Measurements from ENCODE around the gene MAL. TPM values are rescaled to one million over a fixed set of nuclear protein-coding genes. Genes with fewer than 3 reads are reported as not detected.

MAL gene
- total RNA-seq, 1 donor from 2014 or later: 250 TPM

- Mint-ChIP-seq H3K4me3 (no peak overlapping the region), H3K27me3 (peaks cover 13% of the 10 kb centered on the region), H3K36me3 (no peaks in the 10 kb centered on the region), H3K4me1 (ENCODE audit: unreplicated experiment) (peaks cover 3% of the 10 kb centered on the region), H3K9me3 (no peaks in the 10 kb centered on the region), H3K27ac (no peak overlapping the region)
- TF ChIP-seq CTCF (conservative IDR thresholded peaks at IDR 0.05): no peak
- DNase-seq (ENCODE audit: extremely low spot score, unreplicated experiment): no peak
These were observed 21.0 kb downstream of the MAL start for GRCh38 chr2:95046371-95047112.

- no peak overlapping the region for H3K27ac Mint-ChIP-seq
- no peaks in the 10 kb centered on the region for H3K4me1 Mint-ChIP-seq (ENCODE audit: unreplicated experiment)
- H3K36me3 Mint-ChIP-seq: no peaks in the 10 kb centered on the region
- no peak overlapping the region for H3K4me3 Mint-ChIP-seq
- TF ChIP-seq CTCF (conservative IDR thresholded peaks at IDR 0.05): no peak
- DNase-seq (ENCODE audit: extremely low spot score, unreplicated experiment): no peak
- H3K27me3 Mint-ChIP-seq: peaks cover 11% of the 10 kb centered on the region
- H3K9me3 Mint-ChIP-seq: no peaks in the 10 kb centered on the region
These were observed 22.4 kb downstream of the MAL start for GRCh38 chr2:95047629-95048510.

GRCh38 chr2:95048825-95049682 is 23.5 kb downstream of the MAL start:
- Mint-ChIP-seq H3K27me3 (peaks cover 3% of the 10 kb centered on the region), H3K9me3 (no peaks in the 10 kb centered on the region), H3K36me3 (no peaks in the 10 kb centered on the region), H3K4me3 (no peak overlapping the region), H3K4me1 (ENCODE audit: unreplicated experiment) (no peaks in the 10 kb centered on the region), H3K27ac (peak overlapping the region; percentile 69)
- DNase-seq (ENCODE audit: extremely low spot score, unreplicated experiment): no peak
- TF ChIP-seq CTCF (conservative IDR thresholded peaks at IDR 0.05): no peak

- no peaks in the 10 kb centered on the region for H3K4me1 Mint-ChIP-seq (ENCODE audit: unreplicated experiment)
- no peaks in the 10 kb centered on the region for H3K9me3 Mint-ChIP-seq
- no peaks in the 10 kb centered on the region for H3K36me3 Mint-ChIP-seq
- H3K27me3 Mint-ChIP-seq: peaks cover 3% of the 10 kb centered on the region
- no peak for TF ChIP-seq CTCF (conservative IDR thresholded peaks at IDR 0.05)
- H3K27ac Mint-ChIP-seq: no peak overlapping the region
- no peak overlapping the region for H3K4me3 Mint-ChIP-seq
- DNase-seq (ENCODE audit: extremely low spot score, unreplicated experiment): no peak
These were observed 24.1 kb downstream of the MAL start for GRCh38 chr2:95049683-95049955.

- H3K9me3 Mint-ChIP-seq: no peaks in the 10 kb centered on the region
- no peaks in the 10 kb centered on the region for H3K4me1 Mint-ChIP-seq (ENCODE audit: unreplicated experiment)
- H3K27me3 Mint-ChIP-seq: peaks cover 1% of the 10 kb centered on the region
- no peak overlapping the region for H3K27ac Mint-ChIP-seq
- no peak for DNase-seq (ENCODE audit: extremely low spot score, unreplicated experiment)
- no peak for TF ChIP-seq CTCF (conservative IDR thresholded peaks at IDR 0.05)
- H3K4me3 Mint-ChIP-seq: no peak overlapping the region
- no peaks in the 10 kb centered on the region for H3K36me3 Mint-ChIP-seq
These were observed 24.5 kb downstream of the MAL start for GRCh38 chr2:95049961-95050360.

Data from type B pancreatic cell (in vitro differentiated cells).